ENCODE data around the gene NAA30.
"Not testable (repeated sequence)": the region's sequence is repeated elsewhere in the genome, so short reads cannot be mapped to it uniquely, and the experiment has no call there.

NAA30 gene

GRCh38 chr14:57355081-57355800 is 35.1 kb upstream of the NAA30 start:
- Histone ChIP-seq H3K4me1 (ENCODE audit: control insufficient read depth in 1 of 2, insufficient read depth in 1 of 2, low read depth in 1 of 2, low read length in 1 of 2) (no peaks in the 10 kb centered on the region), H3K4me3 (ENCODE audit: low read depth in 1 of 2, low read length in 1 of 2) (no peak overlapping the region), H3K27ac (no peak overlapping the region), H3K9me3 (no peaks in the 10 kb centered on the region), H3K36me3 (no peaks in the 10 kb centered on the region), H3K27me3 (peaks cover 49% of the 10 kb centered on the region)
- TF ChIP-seq CTCF (IDR thresholded peaks at IDR 0.05): no peak

- H3K27ac ChIP-seq: no peak overlapping the region
- H3K27me3 ChIP-seq: peaks cover 40% of the 10 kb centered on the region
- no peak overlapping the region for H3K4me3 ChIP-seq (ENCODE audit: low read depth in 1 of 2, low read length in 1 of 2)
- H3K4me1 ChIP-seq (ENCODE audit: control insufficient read depth in 1 of 2, insufficient read depth in 1 of 2, low read depth in 1 of 2, low read length in 1 of 2): no peaks in the 10 kb centered on the region
- no peaks in the 10 kb centered on the region for H3K9me3 ChIP-seq
- TF ChIP-seq CTCF (IDR thresholded peaks at IDR 0.05): no peak
- no peaks in the 10 kb centered on the region for H3K36me3 ChIP-seq
These were observed 28.0 kb upstream of the NAA30 start for GRCh38 chr14:57362361-57362760.

- Histone ChIP-seq H3K36me3 (no peaks in the 10 kb centered on the region), H3K9me3 (no peaks in the 10 kb centered on the region), H3K27ac (no peak overlapping the region), H3K27me3 (peaks cover 18% of the 10 kb centered on the region), H3K4me1 (ENCODE audit: control insufficient read depth in 1 of 2, insufficient read depth in 1 of 2, low read depth in 1 of 2, low read length in 1 of 2) (no peaks in the 10 kb centered on the region), H3K4me3 (ENCODE audit: low read depth in 1 of 2, low read length in 1 of 2) (no peak overlapping the region)
- no peak for TF ChIP-seq CTCF (IDR thresholded peaks at IDR 0.05)
These were observed 25.5 kb upstream of the NAA30 start for GRCh38 chr14:57364659-57365450.

GRCh38 chr14:57370187-57370586 is 20.2 kb upstream of the NAA30 start:
- not testable (repeated sequence) for H3K27ac ChIP-seq; H3K4me1 ChIP-seq (ENCODE audit: control insufficient read depth in 1 of 2, insufficient read depth in 1 of 2, low read depth in 1 of 2, low read length in 1 of 2); H3K36me3 ChIP-seq; H3K4me3 ChIP-seq (ENCODE audit: low read depth in 1 of 2, low read length in 1 of 2); H3K27me3 ChIP-seq; H3K9me3 ChIP-seq

GRCh38 chr14:57371013-57371412 is 19.4 kb upstream of the NAA30 start:
- no peak for TF ChIP-seq CTCF (IDR thresholded peaks at IDR 0.05)
- Histone ChIP-seq H3K4me1 (ENCODE audit: control insufficient read depth in 1 of 2, insufficient read depth in 1 of 2, low read depth in 1 of 2, low read length in 1 of 2) (no peaks in the 10 kb centered on the region), H3K27me3 (no peaks in the 10 kb centered on the region), H3K4me3 (ENCODE audit: low read depth in 1 of 2, low read length in 1 of 2) (no peak overlapping the region), H3K9me3 (no peaks in the 10 kb centered on the region), H3K36me3 (no peaks in the 10 kb centered on the region), H3K27ac (no peak overlapping the region)

- Histone ChIP-seq H3K27ac (no peak overlapping the region), H3K4me1 (ENCODE audit: control insufficient read depth in 1 of 2, insufficient read depth in 1 of 2, low read depth in 1 of 2, low read length in 1 of 2) (no peaks in the 10 kb centered on the region), H3K9me3 (no peaks in the 10 kb centered on the region), H3K27me3 (peaks cover 7% of the 10 kb centered on the region), H3K4me3 (ENCODE audit: low read depth in 1 of 2, low read length in 1 of 2) (no peak overlapping the region), H3K36me3 (no peaks in the 10 kb centered on the region)
- TF ChIP-seq CTCF (IDR thresholded peaks at IDR 0.05): no peak
These were observed 15.2 kb upstream of the NAA30 start for GRCh38 chr14:57375156-57375555.

Data from neutrophil (primary cell).